ENCODE measurements around the gene NDOR1. TPM values are rescaled to one million over a fixed set of nuclear protein-coding genes. Genes with fewer than 3 reads are reported as not detected.

The NDOR1 gene
- total and polyA plus RNA-seq, 2 of the 8 experiments (the other 6 are each of a cell fraction or from before 2014, with no cell fraction given), result 25.7 to 32.3 TPM

DNA sequence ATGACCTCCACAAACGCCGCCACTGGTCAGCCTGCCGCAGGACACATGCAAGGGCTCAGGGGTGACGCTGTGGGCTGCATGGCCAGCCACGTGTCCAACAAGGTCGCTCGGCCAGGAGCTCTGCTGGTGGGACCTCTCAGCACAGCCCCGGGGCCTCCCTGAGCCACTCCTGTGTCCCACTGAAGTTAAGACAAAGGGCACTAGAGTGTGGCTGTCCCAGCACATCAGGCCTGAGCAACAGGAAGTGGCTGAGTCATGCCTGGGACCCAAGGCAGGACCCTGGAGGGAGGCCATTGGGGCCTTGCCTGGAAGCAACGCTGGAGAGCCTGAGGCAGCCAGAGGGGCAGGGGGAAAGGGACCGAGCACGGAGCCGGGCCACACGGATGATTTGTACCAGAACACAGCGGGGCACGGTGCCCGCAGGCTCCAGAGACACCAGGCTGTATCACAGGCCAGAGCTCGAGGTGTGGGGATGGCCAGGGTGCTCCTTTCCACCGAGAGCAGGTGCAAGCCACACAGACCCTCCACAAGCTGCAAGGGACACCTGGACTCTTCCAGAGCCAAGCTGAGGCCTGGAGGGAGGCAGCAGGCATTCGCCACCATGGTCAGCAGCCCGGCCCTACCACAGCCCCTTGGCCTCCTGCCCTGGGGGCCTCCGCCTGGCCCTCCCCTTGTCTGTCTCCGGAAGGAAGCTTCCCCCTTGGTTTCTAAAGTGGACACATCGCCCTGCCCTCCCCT, 27.1 kb upstream of the NDOR1 start:
- ChIA-PET CTCF (ENCODE audit: partially characterized antibody) (interaction anchor here (0.9 to 3.0 kb wide), 6 partner anchors 15 to 110 kb away, joined by 3 to 21 read pairs (median 4); no protein-coding TSS in a partner anchor), POLR2A (ENCODE audit: partially characterized antibody) (interaction anchor here (0.6 to 3.7 kb wide), 4 partner anchors 10 to 24 kb away, joined by 3 to 15 read pairs (median 4); partner anchors contain the start of genes ANAPC2, SSNA1 and TPRN)
- no peak for TF ChIP-seq BACH1 (IDR thresholded peaks at IDR 0.05; ENCODE audit: low read length)
- no peak for TF ChIP-seq SIRT6 (IDR thresholded peaks at IDR 0.05; ENCODE audit: low read length)
- TF ChIP-seq RAD21 (IDR thresholded peaks at IDR 0.05 in 1 of 2, conservative IDR thresholded peaks at IDR 0.05 in 1 of 2; ENCODE audit: low read depth in 2 of 2, low read length in 2 of 2), result no peak
- no peak for TF ChIP-seq POLR2AphosphoS5 (IDR thresholded peaks at IDR 0.05; ENCODE audit: low read depth, low read length)
- no peak for TF ChIP-seq CREB1 (IDR thresholded peaks at IDR 0.05)
- no peak for TF ChIP-seq YY1 (IDR thresholded peaks at IDR 0.05; ENCODE audit: low read depth, low read length)
- no peak for TF ChIP-seq GABPA (IDR thresholded peaks at IDR 0.05; ENCODE audit: borderline replicate concordance, insufficient read depth, low read length)
- no peak for TF ChIP-seq SP4 (IDR thresholded peaks at IDR 0.05; ENCODE audit: low read length)
- TF ChIP-seq POLR2A (IDR thresholded peaks at IDR 0.05; ENCODE audit: control extremely low read depth in 1 of 2, low read depth in 2 of 2, low read length in 2 of 2), result no peak
- no peak for TF ChIP-seq GTF2F1 (IDR thresholded peaks at IDR 0.05; ENCODE audit: borderline replicate concordance, low read depth, low read length)
- TF ChIP-seq FOSL1 (IDR thresholded peaks at IDR 0.05; ENCODE audit: insufficient read depth, low read depth, low read length), result no peak
- TF ChIP-seq TAF1 (IDR thresholded peaks at IDR 0.05; ENCODE audit: low read depth, low read length), result no peak
- TF ChIP-seq HDAC6 (IDR thresholded peaks at IDR 0.05; ENCODE audit: low read depth, low read length), result no peak
- TF ChIP-seq EP300 (IDR thresholded peaks at IDR 0.05; ENCODE audit: borderline replicate concordance in 1 of 2, low read depth in 2 of 2, low read length in 2 of 2), result no peak

More for the DNA sequence above, 27.1 kb upstream of the NDOR1 start:
- Histone ChIP-seq H4K5ac (ENCODE audit: insufficient read length, low read depth, low read length) (no peak overlapping the region), H3K4me1 (replicated peaks in 1 of 4; ENCODE audit: control insufficient read depth in 3 of 4, insufficient read depth in 4 of 4, low read length in 3 of 4) (peaks cover 0 to 8% (median 3%) of the 10 kb centered on the region in 4 experiments; a peak in 5 of 7 replicates), H2AK5ac (ENCODE audit: low read depth, low read length) (no peak overlapping the region), H3K14ac (ENCODE audit: insufficient read length) (no peak overlapping the region), H4K20me1 (replicated peaks in 1 of 2; ENCODE audit: control insufficient read depth in 1 of 2, insufficient read depth in 2 of 2, low read length in 2 of 2) (peaks cover 2 to 26% of the 10 kb centered on the region in 2 experiments), H3K56ac (replicated peaks; ENCODE audit: insufficient read length, low read depth, low read length) (no peak overlapping the region), H3K23me2 (ENCODE audit: low read depth, low read length) (no peaks in the 10 kb centered on the region), H3K9me3 (ENCODE audit: insufficient read depth in 2 of 2, low read depth in 1 of 2, low read length in 1 of 2) (no peaks in the 10 kb centered on the region), H3K23ac (ENCODE audit: insufficient read length) (no peak overlapping the region), H2BK5ac (ENCODE audit: low read depth, low read length) (no peak overlapping the region), H3K18ac (ENCODE audit: extremely low read depth, low read length) (no peak overlapping the region), H3K4me2 (ENCODE audit: insufficient read depth in 1 of 2, low read depth in 2 of 2, low read length in 2 of 2) (no peak overlapping the region), H3K4me3 (ENCODE audit: extremely low read depth in 1 of 4, insufficient read depth in 2 of 4, low read depth in 3 of 4, low read length in 4 of 4) (no peak overlapping the region), H3K9ac (replicated peaks in 1 of 4; ENCODE audit: extremely low read depth in 1 of 4, low read depth in 3 of 4, low read length in 3 of 4) (no peak overlapping the region), H3K79me2 (ENCODE audit: control insufficient read depth in 1 of 2, insufficient read depth in 2 of 2, low read length in 2 of 2) (no peaks in the 10 kb centered on the region), H3K27me3 (replicated peaks in 1 of 4; ENCODE audit: control insufficient read depth in 3 of 4, extremely low read depth in 1 of 4, insufficient read depth in 3 of 4, low read length in 3 of 4) (no peaks in the 10 kb centered on the region; a peak in 3 of 7 replicates), H2BK120ac (replicated peaks; ENCODE audit: low read depth, low read length) (no peak overlapping the region), H4K91ac (replicated peaks; ENCODE audit: insufficient read length, low read length) (no peak overlapping the region), H2BK15ac (ENCODE audit: low read length) (no peak overlapping the region), H3K79me1 (ENCODE audit: low read depth, low read length) (no peaks in the 10 kb centered on the region; the same call in 1 of the 2 replicates), H3K4ac (replicated peaks; ENCODE audit: insufficient read length, low read depth, low read length) (no peak overlapping the region), H2BK12ac (ENCODE audit: low read depth, low read length) (no peak overlapping the region), H3K27ac (ENCODE audit: low read depth, low read length) (no peak overlapping the region), H2BK20ac (ENCODE audit: low read length) (no peak overlapping the region), H3K36me3 (ENCODE audit: control insufficient read depth in 2 of 4, insufficient read depth in 4 of 4, low read length in 3 of 4) (peaks cover 0 to 30% (median 6%) of the 10 kb centered on the region in 4 experiments; a peak in 6 of 8 replicates), H4K8ac (ENCODE audit: extremely low read depth, insufficient read depth, low read length) (no peak overlapping the region), H2AFZ (ENCODE audit: low read length) (no peak overlapping the region)
- FAIRE-seq, result no peak
- WGBS, 2 experiments (ENCODE audit: extremely low coverage in 1 of 2, insufficient coverage in 1 of 2, insufficient read length in 1 of 2, insufficient replicate concordance in 2 of 2, low coverage in 1 of 2, low lambda C conversion rate in 2 of 2, missing lambda C conversion rate in 1 of 2), result 89% methylated on average over 21 of the region's 23 CpGs; no CpG with 5 or more reads in 1 of the 2 experiments
- no peak for DNase-seq (ENCODE audit: low read depth in 1 of 2, low spot score in 2 of 2)

All from H1 (cell line).